HG03442 (cell line): ENCODE data around the gene SOCS6.

Experiments
- ATAC-seq: cut with Tn5 transposase; IDR thresholded peaks from one replicate; pipeline ENCODE4 v1.9.1; 2021; ENCODE audit warnings: mild to moderate bottlenecking, moderate library complexity; ENCODE audit not compliant: unreplicated experiment

Gene SOCS6

DNA sequence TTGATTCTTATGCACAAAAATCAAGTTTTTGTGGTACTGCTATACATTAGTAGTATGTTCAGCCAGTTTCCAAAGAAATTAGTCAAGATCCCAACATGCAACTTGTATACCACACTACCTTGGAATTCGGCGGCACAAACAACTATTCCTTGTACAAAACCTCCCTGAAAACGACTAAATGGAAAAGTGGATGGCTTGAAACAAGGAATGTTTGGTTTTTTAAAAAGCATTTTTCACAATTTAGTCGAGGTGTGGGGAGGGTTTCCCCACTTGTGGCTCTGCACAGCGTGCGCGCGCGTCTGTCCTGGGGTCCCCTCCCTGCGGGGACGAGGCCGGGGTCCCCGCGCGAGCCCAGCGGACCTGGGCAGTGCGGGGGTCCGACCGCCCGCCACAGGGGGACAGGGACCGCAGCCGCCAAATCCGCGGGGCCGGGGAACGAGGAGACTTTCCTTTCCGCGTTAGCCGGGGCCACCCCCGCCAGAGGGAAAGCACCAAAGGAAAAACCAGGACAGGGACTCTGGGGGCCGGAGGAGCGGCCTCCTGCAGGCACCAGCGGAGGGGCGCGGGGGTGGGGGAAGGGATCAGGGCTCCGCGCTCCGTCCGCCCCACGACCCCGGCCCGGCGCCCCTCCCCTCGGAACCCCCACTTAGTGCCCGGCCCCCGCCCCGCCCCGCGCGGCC lies 534 bp upstream of the SOCS6 start:
- ATAC-seq, result peak; percentile 18

DNA sequence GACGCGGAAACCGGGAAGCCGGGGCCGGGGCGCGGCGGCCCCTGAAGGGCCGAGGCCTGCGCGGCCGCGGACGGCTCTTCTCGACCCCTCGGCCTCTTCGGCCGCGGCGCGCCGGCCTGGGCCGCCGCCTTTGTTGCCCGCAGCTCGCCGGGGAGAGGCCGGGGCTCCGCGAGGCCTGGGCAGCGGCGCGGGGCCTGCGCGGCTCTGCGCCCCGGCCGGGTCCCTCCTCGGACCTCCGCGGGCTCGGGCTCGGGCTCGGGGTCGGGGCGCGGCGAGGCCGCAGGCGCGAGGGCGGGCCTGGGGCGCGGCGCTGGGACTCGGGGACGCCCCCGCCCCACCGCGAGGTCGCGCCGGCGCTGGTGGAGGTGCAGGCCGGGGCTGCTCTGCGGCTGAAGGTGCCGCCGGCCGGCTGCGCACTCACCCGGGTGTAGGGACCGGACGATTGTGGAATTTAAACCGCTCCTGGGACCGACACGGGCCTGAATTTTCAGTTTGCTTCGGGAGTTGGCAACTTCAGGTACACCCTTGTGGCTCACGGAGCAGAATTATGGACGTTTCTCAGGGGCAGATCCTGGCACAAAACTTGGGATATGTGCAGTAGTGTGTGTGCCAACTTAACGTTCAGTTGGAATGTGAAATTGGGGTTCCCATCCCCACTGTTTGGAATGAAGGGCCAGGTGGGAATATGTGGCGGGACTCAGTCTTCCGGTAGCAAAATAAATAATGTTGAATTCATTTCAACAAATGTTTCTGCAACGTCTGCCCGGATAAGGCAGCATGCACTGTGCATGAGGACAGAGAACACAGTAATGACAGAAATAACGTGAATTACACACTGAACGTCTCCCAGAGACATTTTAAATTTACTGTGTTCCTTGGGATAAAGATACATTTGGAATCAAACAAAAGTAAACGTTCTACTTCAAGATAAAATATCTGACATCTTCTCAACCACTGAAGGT lies 787 bp downstream of the SOCS6 start:
- peak; percentile 48 for ATAC-seq

DNA sequence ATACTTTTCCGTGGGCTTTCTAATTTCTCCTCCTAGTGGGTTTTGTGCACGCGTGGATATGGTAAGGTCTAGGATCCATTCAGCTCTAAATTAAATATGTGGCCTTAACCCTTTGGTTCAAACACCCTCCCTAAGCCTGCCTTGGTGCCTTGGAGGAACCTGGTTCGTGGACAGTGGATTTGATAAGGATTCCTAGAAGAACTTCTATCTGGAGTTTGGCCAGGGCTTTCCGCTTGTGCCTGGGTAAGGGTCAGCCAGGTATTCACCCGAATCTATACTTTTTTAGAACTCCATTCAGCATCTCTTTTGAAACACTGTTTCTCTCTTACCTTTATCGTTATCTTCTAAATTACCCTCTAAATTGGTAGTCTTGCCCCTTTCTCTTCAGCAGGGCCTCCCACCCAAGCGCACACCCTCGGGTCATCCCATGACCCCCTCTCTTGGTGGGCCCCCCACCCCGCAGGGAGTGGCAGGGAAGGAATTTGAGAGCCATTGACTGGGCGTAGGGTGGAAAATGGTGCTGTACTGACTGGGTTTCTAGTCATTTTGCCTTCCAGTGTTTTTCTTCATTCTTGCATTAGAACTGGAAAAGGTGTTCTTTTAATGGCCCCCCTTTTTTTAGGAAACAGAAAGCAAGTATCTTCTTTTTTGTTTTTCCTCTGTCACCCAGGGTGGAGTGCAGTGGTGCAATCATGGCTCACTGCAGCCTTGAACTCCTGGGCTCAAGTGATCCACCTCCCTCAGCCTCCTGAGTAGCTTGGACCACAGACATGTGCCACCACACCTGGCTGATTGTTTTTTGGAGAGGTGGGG lies 1.8 kb downstream of the SOCS6 start:
- no peak for ATAC-seq

DNA sequence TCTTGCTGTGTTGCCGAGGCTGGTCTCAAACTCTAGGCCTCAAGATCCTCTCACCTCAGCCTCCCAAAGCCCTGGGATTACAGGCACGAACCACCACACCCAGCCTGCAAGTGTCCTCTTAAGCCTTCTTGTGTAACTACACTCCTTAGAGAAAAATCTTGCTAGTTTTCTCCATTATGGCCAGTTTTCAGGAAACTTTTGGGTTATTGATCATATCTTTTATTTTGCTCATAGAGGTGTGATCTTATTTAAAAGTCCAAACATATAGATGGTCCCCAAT lies 2.4 kb downstream of the SOCS6 start:
- no peak for ATAC-seq

DNA sequence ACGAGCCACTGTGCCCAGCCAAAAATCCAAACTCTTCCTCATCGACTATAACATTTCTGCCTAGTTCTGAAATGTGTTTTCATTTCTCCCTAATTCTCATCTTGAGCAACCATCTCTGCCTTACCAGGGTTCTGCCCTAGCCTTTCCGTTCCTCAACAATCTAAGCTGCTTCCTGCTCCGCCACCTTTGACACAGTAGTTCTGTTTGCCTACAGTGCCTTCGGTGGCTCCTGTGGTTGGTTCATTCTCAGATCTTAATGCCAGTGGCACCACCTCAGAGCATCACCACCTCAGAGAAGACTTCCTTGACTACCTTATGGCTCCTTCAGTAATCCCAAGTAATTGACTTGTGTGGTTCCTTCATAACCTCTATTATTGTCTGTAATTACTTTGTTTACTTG lies 3.8 kb downstream of the SOCS6 start:
- ATAC-seq, result no peak

DNA sequence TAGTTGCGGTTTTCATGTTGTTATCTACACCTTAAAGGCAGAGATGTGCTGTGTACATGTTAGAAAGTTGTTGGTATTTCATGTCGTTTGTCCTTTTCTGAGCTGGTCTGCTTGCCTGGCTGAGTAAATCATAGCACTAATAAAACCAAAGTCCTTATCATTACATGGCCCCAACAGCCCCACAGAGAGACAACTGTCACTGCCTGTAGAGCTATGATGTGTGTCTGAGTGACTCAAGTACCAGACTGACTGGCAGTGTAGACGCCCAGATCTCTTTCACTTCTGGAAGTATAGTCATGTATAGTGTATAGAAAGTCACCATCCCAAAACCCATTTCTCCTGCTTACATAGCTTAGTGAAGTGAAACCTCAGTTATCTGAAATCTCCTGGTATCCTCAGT lies 4.3 kb downstream of the SOCS6 start:
- ATAC-seq, result peak; percentile 18

DNA sequence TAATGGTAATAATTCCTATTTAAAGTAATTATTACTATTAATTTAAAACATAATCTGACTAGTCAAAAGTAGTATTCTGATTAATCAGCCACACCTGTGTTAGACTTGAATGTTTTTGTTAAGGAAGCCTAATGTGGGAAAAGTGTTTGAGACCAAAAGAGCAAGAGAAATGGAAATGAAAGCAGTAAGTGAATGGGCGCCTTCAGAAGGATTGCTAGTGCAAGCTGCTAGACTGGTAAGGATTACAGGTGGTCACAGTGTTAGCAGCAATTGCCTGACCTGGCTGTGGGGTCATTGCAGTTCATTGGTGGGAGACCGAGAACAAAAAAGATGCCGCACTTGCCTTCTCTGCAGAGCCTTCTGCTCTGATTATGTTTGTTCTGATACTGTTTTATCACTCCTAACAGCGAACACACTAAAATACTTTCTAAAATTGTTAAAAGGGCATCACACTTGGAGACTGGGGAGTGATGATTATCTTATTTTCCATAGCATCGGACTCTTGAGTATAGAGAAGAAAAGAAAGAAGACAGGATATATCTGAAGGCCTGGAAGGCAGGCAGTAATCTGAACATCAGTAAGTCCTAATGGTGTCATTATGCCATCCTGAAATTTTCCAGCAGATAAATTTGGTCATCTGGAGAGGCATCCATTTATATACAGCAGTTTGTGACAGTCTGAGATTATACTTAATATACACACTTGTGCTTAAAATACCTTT lies 5.8 kb downstream of the SOCS6 start:
- no peak for ATAC-seq

DNA sequence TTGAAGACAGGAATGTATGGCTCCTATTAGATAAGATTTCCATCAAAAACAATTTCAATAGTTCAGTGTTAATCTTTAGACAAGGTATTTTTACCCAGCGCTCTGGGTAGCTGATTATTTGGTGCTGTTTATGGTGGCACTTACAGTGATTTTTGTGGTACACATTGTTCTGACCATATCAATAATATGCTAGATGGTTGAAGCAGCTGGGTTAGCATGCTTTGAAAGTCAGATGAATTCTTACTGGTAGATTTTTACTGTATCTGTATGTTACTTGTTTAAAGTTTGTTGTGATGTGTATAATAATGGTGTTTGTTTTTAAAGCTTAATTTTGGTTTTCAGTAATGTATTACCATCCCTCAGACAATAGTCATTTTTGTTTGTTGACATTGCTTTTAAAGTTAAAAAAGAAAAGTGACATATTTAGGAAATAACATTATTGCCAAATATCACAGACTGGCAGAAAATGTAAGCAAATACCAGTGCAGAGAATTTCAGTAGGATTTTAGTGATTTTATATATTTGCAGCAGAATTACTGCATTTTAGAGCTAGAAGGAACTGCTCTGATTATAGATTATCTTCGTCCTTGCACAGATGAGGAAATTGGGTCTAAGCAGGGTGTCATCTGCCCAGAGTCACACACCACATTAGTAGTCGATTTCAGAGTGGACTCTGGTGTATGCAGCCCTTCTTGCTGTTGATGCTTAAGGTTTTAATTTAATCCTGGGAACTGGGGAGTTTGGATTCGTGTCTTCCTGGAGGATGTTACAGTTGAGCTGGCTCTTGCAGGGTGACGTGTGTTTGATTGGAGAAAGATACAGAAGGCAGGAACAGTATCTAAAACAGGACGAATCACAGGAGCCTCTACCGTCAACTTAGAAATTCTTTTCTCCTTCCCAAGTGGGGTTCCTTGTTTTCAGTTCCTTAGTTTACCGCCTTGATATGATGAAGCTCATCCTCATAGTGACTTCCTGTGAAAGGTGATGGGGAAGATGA lies 6.6 kb downstream of the SOCS6 start:
- ATAC-seq, result no peak

DNA sequence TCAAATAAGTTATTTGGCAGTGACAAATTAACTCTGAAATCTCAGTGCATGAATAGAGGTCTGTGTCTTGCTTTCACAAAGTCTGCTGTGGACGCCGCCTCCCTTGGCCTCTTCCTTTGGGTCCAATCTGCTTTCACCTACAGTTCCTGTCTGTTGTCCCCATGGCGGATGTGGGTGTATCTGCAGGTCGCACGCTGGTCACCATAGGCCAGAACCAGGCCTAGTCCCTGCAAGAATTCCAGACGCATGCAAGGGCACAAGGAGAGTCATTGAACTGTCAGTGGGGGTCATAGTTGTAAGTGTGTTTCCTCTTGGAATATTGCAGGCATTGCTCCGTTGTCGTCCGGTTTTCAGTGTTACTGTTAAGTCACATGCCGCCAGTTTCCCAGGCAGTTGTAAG lies 7.4 kb downstream of the SOCS6 start:
- ATAC-seq, result no peak

DNA sequence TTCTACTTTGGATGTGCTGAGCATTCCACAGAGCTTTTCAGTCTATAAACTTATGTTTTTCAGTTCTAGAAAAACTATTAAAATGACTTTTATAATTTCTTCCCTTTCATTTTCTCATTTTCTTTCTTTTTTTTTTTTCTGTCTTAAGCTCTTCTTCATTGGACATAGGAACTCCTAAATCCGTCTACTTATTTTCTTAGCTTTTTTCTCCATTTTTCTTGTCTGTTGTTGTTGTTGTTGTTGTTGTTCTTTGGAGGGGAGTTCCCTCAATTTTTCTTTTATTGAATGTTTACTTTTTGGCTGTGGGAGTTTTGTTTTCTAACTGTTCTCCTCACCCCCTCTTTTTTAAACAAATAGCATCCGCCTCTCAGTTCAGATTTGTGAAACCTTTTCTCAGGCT lies 7.9 kb downstream of the SOCS6 start:
- ATAC-seq, result no peak

DNA sequence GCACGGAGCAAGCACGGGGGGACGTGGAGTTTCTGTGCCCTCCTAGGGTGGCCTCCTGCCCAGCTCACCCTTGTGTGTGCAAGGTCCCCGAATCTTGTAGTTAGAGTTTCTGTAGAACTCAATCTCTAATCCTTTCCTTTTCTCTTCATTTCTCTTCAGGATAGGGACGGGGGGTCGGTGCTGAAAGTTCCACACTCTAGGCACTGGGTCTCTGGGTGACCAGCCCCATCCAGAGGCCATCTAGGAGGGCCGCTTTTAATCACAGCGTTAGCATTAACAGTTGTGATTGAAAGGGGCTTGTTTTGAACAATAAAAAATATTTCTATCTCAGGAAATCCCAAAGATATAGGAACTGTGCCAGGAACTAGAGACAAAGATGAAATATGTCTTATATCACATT lies 10.5 kb downstream of the SOCS6 start:
- ATAC-seq, result no peak

DNA sequence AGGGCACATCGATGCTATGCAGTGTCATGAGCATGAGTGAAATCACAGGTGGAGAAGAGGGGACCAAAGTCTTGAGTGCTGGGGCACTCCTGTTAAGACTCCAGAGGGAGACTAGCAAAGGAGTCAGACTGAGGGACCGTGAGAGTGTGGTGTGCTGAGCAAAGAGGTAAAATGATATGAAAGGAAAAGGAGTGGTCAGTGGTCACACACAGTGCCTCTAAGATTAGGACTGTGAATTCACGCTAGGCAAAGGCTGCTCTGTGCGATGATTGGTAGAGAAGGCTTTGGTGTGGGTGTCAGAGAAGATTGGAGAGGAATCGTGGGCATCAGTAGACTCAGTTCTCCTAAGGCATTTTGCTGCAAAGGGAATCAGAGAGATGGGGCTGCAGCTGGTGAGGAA lies 12.8 kb downstream of the SOCS6 start:
- peak; percentile 47 for ATAC-seq

DNA sequence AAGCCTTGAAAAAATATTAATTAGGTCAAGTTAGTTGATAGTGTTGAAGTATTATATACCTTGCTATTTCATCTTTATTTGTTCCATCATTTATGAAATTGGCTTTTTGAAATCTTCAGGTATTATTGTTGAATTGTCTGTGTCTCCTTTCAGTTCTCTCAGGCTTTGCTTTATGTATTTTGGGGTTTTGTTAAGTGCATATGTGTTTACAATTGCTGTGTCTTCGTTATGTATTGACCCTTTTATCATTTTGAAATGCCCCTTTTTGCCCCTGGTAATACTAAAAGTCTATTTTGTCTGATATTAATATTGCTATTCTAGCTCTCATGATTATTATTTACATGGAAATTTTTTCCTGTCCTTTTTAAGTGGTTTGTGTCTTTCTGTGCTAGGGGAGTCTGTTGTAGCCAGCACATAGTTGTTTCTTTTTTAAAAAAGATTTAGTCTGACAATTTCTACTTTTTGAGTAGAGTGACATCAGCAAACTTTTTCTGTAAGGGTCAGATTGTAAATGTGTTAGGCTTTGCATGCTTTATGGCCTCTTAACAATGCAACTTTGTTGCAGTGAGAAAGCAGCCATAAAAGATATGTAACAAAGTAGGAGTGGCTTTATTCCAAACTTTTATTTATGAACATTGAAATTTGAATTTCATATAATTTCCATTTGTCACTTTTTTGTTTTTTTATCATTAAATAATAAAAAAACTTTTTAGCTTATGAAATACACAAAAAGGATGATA lies 19.9 kb downstream of the SOCS6 start:
- ATAC-seq, result no peak

DNA sequence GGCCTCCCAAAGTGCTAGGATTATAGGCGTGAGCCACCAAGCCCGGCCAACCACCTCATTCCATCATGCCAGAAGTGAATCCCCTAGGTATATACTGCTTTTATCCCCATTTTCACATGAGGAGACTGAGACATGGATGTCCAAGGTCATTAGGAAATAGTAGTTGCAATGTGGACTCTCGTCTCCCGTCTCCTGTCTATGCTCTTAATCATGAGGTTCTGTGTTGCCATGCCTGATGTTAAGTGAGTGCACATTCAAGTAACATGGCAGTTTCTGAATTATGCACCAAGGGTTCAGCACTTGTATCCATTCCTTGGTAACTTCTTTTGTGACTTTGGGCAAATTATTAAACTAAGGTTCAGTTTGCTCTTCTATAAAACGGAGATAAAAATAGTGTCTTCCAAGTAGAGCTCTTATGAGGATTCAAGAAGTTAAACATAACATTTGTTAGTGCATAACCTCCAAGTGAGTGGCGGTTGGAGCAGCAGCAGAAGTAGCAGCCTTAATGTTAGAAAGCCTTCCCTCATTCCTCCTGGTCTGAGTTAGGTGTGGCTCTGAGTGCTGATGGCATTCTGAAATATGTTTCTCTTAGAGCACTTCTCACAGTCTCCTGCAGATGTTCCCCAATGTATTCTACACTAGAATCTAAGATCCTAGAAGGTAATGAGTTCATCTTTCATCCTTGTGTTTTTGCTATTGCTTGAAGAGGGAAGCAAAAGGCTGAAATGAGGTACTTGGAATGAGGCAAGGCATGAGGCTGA lies 21.9 kb downstream of the SOCS6 start:
- ATAC-seq, result no peak

DNA sequence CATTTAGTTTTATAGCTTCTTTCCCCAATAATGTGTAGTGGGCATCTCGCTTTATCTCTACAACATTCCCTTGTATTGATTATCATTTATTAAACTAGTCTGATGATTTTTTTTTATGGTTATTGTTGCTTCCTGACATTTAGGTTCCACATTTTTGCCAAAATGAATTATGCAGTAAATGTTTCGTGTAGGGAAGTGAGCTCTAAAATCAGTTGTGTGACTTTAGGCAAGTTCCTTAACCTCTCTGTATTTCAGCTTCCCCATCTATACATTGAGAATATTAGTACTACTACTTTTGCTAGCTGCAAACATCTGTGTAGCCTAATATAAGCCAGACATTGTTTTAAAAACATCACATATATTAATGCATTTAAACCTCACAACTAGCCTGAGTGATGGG lies 22.9 kb downstream of the SOCS6 start:
- ATAC-seq, result no peak

DNA sequence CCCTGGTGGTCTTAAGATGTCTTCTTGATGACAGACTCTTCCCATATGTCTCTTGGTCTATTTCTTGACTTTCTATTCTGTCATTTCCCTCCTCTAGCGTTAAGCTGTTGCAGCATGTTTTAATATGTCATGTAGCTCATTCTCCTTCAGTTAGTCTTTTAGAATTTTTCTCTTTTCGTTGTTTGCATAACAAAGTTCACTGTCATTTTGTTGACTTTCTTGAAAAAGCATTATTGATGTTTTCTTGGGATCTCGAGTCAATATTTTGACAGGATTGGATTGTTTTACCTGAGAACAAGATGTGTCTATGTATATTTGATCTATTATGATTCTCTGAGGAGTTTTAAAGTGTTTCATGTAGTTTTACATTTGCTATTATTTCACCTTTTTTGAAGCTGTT lies 24.8 kb downstream of the SOCS6 start:
- no peak for ATAC-seq

DNA sequence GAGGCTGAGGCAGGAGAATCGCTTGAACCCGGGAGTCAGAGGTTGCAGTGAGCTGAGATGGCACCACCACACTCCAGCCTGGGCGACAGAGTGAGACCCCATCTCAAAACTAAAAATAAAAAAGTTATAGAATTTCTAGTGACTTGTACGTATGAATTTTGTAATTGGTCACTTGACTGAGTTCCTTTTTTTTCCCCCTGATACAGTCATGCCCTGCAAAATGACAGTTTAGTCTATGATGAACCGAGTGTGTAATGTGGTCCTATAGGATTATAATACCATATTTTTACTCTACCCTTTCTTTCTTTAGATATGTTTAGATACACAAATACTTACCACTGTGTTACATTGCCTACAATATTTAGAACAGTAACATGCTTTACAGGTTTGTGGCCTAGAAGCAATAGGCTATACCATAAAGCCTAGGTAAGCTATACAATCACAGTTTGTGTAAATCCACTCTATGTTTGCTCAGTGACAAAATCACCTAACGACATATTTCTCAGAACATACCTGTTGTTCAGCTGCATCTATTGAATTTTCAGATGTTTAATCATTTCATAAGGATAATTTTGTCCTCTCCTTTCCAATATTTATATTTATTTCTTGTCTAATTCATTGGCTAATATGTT lies 25.4 kb downstream of the SOCS6 start:
- ATAC-seq, result no peak

DNA sequence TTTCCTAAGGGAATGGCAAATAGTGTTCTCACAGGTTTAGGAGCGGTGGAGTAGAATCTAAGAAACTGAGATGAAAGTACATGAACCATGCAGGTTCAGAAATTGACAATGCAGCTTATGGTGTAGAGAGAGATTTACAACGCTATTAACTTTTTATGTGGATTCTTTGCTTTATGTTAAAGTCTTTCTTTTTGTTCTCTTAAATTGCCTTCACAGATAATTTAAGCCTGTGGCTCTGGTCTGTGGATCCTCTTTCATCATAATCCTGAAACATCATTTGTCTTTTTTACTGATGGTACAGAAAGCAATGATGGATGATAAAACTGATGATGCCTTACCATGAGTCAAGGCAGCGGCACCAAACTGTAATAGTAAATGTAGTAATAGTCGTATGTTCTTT lies 30.3 kb downstream of the SOCS6 start:
- ATAC-seq, result no peak
